H1 (cell line): Measurements from ENCODE around the gene RTKN2. TPM values are rescaled to one million over a fixed set of nuclear protein-coding genes. Genes with fewer than 3 reads are reported as not detected.

Experiments
- CTCF ChIA-PET: fragments of 300-600 bp; sonication (Branson Sonifier 250); formaldehyde crosslinking; loops from one replicate; lab custom pipeline; 2021; ENCODE audit not compliant: partially characterized antibody; lab: Charles Lee
- POLR2A ChIA-PET: fragments of 300-600 bp; sonication (Branson Sonifier 250); formaldehyde crosslinking; loops from one replicate; lab custom pipeline; 2021; ENCODE audit warnings: inconsistent platforms; ENCODE audit not compliant: partially characterized antibody; lab: Charles Lee
- DNase-seq, 2 experiments: peaks; one replicate each; pipeline versions ENCODE4 v3.0.0 to v3.0.0-alpha.2; 2010 to 2022; ENCODE audit warnings: low spot score in 2 of 2, low read depth in 1 of 2, mixed read lengths in 1 of 2
- FAIRE-seq: peaks from 2 replicates; lab custom pipeline; 2011; peaks lifted over from hg19 to GRCh38; lab: Jason Lieb, UNC
- H2AFZ ChIP-seq: 2 replicates; pipeline ENCODE4 v1.8.1; 2012; ENCODE audit warnings: low read length, inconsistent platforms
- H2AK5ac ChIP-seq: 2 replicates; pipeline ENCODE4 v1.6.1; 2013; ENCODE audit warnings: low read depth, low read length
- H2BK120ac ChIP-seq: replicated peaks from 2 replicates; pipeline ENCODE3; 2013; ENCODE audit warnings: low read depth, low read length, inconsistent platforms
- H2BK12ac ChIP-seq: 2 replicates; pipeline ENCODE4 v1.6.1; 2013; ENCODE audit warnings: low read depth, low read length
- H2BK15ac ChIP-seq: 2 replicates; pipeline ENCODE4 v1.6.1; 2013; ENCODE audit warnings: low read length
- H2BK20ac ChIP-seq: 2 replicates; pipeline ENCODE4 v1.6.1; 2013; ENCODE audit warnings: low read length
- H2BK5ac ChIP-seq: 2 replicates; pipeline ENCODE4 v1.6.1; 2013; ENCODE audit warnings: low read depth, low read length
- H3K14ac ChIP-seq: 2 replicates; pipeline ENCODE4 v1.6.1; 2013; ENCODE audit warnings: inconsistent platforms; ENCODE audit not compliant: insufficient read length
- H3K18ac ChIP-seq: 2 replicates; pipeline ENCODE4 v1.6.1; 2013; ENCODE audit warnings: low read length; ENCODE audit errors: extremely low read depth
- H3K23ac ChIP-seq: 2 replicates; pipeline ENCODE4 v1.6.1; 2013; ENCODE audit warnings: inconsistent platforms; ENCODE audit not compliant: insufficient read length
- H3K23me2 ChIP-seq: 2 replicates; pipeline ENCODE4 v1.6.1; 2013; ENCODE audit warnings: low read depth, low read length
- H3K27ac ChIP-seq: 2 replicates; pipeline ENCODE4 v1.6.1; 2011; ENCODE audit warnings: low read depth, low read length, inconsistent platforms
- H3K27me3 ChIP-seq, 4 experiments: replicated peaks in 1 of 4; 1 replicate in 1 of 4; 2 replicates in 3 of 4; pipeline versions ENCODE4 v1.6.1 to v1.8.1; 2011 to 2013; ENCODE audit warnings: low read length in 3 of 4, mild to moderate bottlenecking in 3 of 4, inconsistent platforms in 2 of 4, mixed read lengths in 2 of 4, moderate library complexity in 1 of 4; ENCODE audit not compliant: control insufficient read depth in 3 of 4, insufficient read depth in 3 of 4; ENCODE audit errors: extremely low read depth in 1 of 4
- H3K36me3 ChIP-seq, 4 experiments: 2 replicates each; pipeline versions ENCODE4 v1.6.1 to v1.8.1; 2011 to 2013; ENCODE audit warnings: mild to moderate bottlenecking in 4 of 4, low read length in 3 of 4, moderate library complexity in 2 of 4, control low read depth in 1 of 4, inconsistent platforms in 1 of 4; ENCODE audit not compliant: insufficient read depth in 4 of 4, control insufficient read depth in 2 of 4
- H3K4ac ChIP-seq: replicated peaks from 2 replicates; pipeline ENCODE3; 2013; ENCODE audit warnings: low read length, low read depth, mixed read lengths, inconsistent platforms; ENCODE audit not compliant: insufficient read length
- H3K4me1 ChIP-seq, 4 experiments: replicated peaks in 1 of 4; 1 replicate in 1 of 4; 2 replicates in 3 of 4; pipeline versions ENCODE4 v1.6.1 to v1.8.1; 2011 to 2013; ENCODE audit warnings: low read length in 3 of 4, inconsistent platforms in 2 of 4, mixed read lengths in 1 of 4; ENCODE audit not compliant: insufficient read depth in 4 of 4, control insufficient read depth in 3 of 4
- H3K4me2 ChIP-seq, 2 experiments: 2 replicates each; pipeline versions ENCODE4 v1.6.1 to v1.8.1; 2011 to 2013; ENCODE audit warnings: low read depth in 2 of 2, low read length in 2 of 2, control low read depth in 1 of 2, inconsistent platforms in 1 of 2, mild to moderate bottlenecking in 1 of 2; ENCODE audit not compliant: insufficient read depth in 1 of 2
- H3K4me3 ChIP-seq, 4 experiments: fragments of 200-600, 300-600 bp in 1 of 4; sonication (generic), shearing (Covaris generic), sonication (Bioruptor Twin) in 1 of 4; 2 replicates each; pipeline versions ENCODE4 v1.5.1 to v1.8.1; 2011 to 2016; ENCODE audit warnings: low read length in 4 of 4, low read depth in 3 of 4, control low read depth in 2 of 4, inconsistent platforms in 2 of 4, mild to moderate bottlenecking in 2 of 4, mixed read lengths in 1 of 4, moderate library complexity in 1 of 4; ENCODE audit not compliant: insufficient read depth in 2 of 4; ENCODE audit errors: extremely low read depth in 1 of 4
- H3K56ac ChIP-seq: replicated peaks from 2 replicates; pipeline ENCODE3; 2013; ENCODE audit warnings: low read depth, mild to moderate bottlenecking, mixed read lengths, low read length, inconsistent platforms; ENCODE audit not compliant: insufficient read length
- H3K79me1 ChIP-seq: 2 replicates; pipeline ENCODE4 v1.6.1; 2013; ENCODE audit warnings: low read depth, low read length, control low read depth
- H3K79me2 ChIP-seq, 2 experiments: 2 replicates each; pipeline versions ENCODE4 v1.6.1 to v1.8.1; 2012 to 2013; ENCODE audit warnings: low read length in 2 of 2, mild to moderate bottlenecking in 2 of 2, inconsistent platforms in 1 of 2; ENCODE audit not compliant: insufficient read depth in 2 of 2, control insufficient read depth in 1 of 2
- H3K9ac ChIP-seq, 4 experiments: replicated peaks in 1 of 4; 1 replicate in 1 of 4; 2 replicates in 3 of 4; pipeline versions ENCODE4 v1.6.1 to v1.8.1; 2011 to 2013; ENCODE audit warnings: low read depth in 3 of 4, low read length in 3 of 4, control low read depth in 2 of 4, mild to moderate bottlenecking in 2 of 4, moderate library complexity in 2 of 4, inconsistent platforms in 1 of 4; ENCODE audit errors: extremely low read depth in 1 of 4
- H3K9me3 ChIP-seq, 2 experiments: 2 replicates each; pipeline versions ENCODE4 v1.6.1 to v1.8.1; 2012 to 2013; ENCODE audit warnings: mild to moderate bottlenecking in 2 of 2, moderate library complexity in 2 of 2, control low read depth in 1 of 2, inconsistent platforms in 1 of 2, low read depth in 1 of 2, low read length in 1 of 2, mixed read lengths in 1 of 2; ENCODE audit not compliant: insufficient read depth in 2 of 2
- H4K20me1 ChIP-seq, 2 experiments: replicated peaks in 1 of 2; 2 replicates each; pipeline versions ENCODE3 to v1.8.1; 2011 to 2013; ENCODE audit warnings: inconsistent platforms in 2 of 2, low read length in 2 of 2, mild to moderate bottlenecking in 1 of 2; ENCODE audit not compliant: insufficient read depth in 2 of 2, control insufficient read depth in 1 of 2
- H4K5ac ChIP-seq: 2 replicates; pipeline ENCODE4 v1.6.1; 2013; ENCODE audit warnings: low read length, low read depth, mixed read lengths, inconsistent platforms; ENCODE audit not compliant: insufficient read length
- H4K8ac ChIP-seq: 2 replicates; pipeline ENCODE4 v1.8.0; 2013; ENCODE audit warnings: mild to moderate bottlenecking, moderate library complexity, low read length, inconsistent platforms; ENCODE audit not compliant: insufficient read depth; ENCODE audit errors: extremely low read depth
- H4K91ac ChIP-seq: replicated peaks from 2 replicates; pipeline ENCODE3; 2013; ENCODE audit warnings: low read length, mixed read lengths, inconsistent platforms; ENCODE audit not compliant: insufficient read length
- POLR2AphosphoS5 ChIP-seq: IDR thresholded peaks from 2 replicates; pipeline ENCODE4 v1.6.1; 2011; ENCODE audit warnings: low read depth, low read length
- RNF2 ChIP-seq: fragments of 200-900, 300-1000 bp; sonication (generic); IDR thresholded peaks from 2 replicates; pipeline ENCODE4 v1.7.1; 2016; ENCODE audit warnings: borderline replicate concordance, low read depth, mild to moderate bottlenecking, antibody characterized with exemption, low read length; ENCODE audit not compliant: poor library complexity, severe bottlenecking; ENCODE audit errors: missing control alignments
- SIN3A ChIP-seq, 2 experiments: IDR thresholded peaks in 1 of 2; conservative IDR thresholded peaks in 1 of 2; 2 replicates each; pipeline ENCODE4 v1.6.1; 2011 to 2012; ENCODE audit warnings: low read length in 2 of 2, improper control_type of control experiment in 1 of 2, low read depth in 1 of 2, mild to moderate bottlenecking in 1 of 2
- WGBS, 2 experiments: shearing (Covaris generic) in 1 of 2; methylation state at CpG; one replicate each; pipeline versions ENCODE4 v1.1.6 to v1.1.7; 2013 to 2015; ENCODE audit warnings: low lambda C conversion rate in 2 of 2, mixed read lengths in 2 of 2, inconsistent platforms in 1 of 2, low coverage in 1 of 2, missing lambda C conversion rate in 1 of 2; ENCODE audit not compliant: insufficient replicate concordance in 2 of 2, insufficient coverage in 1 of 2, insufficient read length in 1 of 2; ENCODE audit errors: extremely low coverage in 1 of 2, missing lambda C conversion rate in 1 of 2; 5-methylcytosine and 5-hydroxymethylcytosine counted together
- polyA plus RNA-seq, 7 experiments: library from polyadenylated mRNA; depleted of rRNA in 3 of 7; stranded (reverse) in 5 of 7; unstranded in 2 of 7; fragments of >200 nt in 5 of 7; fragments of 200-250 nt in 2 of 7; gene quantifications; 1 replicate in 5 of 7; 2 replicates in 1 of 7; 4 replicates in 1 of 7; pipeline versions ENCODE4 v1.2.1 to v1.2.3, GENCODE V29; 2011 to 2013; ENCODE audit warnings: missing spikeins in 2 of 7, mixed read lengths in 2 of 7
- total RNA-seq: library from RNA; stranded (reverse); fragmentation: NEBNext Ultra II Directional; extraction: Animal tissue kit (Norgen Biotek cat#: 25700); gene quantifications from 2 replicates; pipeline ENCODE4 v1.2.1, GENCODE V29; 2021

The RTKN2 gene
- total and polyA plus RNA-seq, 2 of the 8 experiments (the other 6 are each of a cell fraction or from before 2014, with no cell fraction given): 5.1 to 24.6 TPM

DNA sequence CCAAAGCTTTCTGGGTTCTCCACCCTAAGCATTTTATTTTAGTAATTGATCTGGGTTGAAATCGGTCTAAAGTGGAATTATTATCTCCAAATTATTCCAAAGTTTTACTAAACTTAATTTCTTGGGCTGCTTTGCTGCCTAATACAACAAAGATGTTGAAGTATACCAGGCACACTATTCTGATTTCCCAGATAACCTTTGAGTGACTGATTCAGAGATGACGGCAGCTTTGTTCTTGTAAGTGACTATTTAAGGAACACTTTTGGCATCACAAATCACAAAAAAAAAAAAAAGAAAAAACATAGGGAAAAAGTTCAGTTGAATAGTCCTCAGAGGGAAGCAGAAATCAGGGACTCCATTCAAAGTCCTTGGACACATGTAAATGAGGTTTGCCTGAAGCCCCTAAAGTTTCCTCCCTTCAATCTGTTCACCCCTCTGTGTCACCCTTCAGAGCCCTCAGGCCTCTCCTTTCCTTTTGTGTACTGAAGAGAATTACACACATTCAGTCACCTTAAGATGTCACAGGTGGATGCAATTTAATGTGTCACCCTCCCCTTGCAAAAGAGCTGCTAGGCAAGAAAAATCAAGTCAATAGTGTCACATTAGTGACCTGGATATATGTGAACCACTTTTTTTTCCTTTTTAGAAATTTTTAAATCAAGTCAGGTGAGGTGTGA lies 81.5 kb downstream of the RTKN2 start:
- no peak overlapping the region for H4K91ac ChIP-seq
- H3K23me2 ChIP-seq: no peaks in the 10 kb centered on the region
- H2BK12ac ChIP-seq: no peak overlapping the region
- no peak overlapping the region for H2BK120ac ChIP-seq
- no peaks in the 10 kb centered on the region; a peak in 1 of 4 replicates for H3K9me3 ChIP-seq
- no peak overlapping the region for H4K8ac ChIP-seq
- no peaks in the 10 kb centered on the region for H3K79me1 ChIP-seq
- no peak overlapping the region for H3K14ac ChIP-seq
- ChIA-PET POLR2A (no interaction called here), CTCF (interaction anchor here (1.0 to 1.7 kb wide), 2 partner anchors 10 to 78 kb away, joined by 3 to 4 read pairs; no protein-coding TSS in a partner anchor)
- no peak overlapping the region for H3K9ac ChIP-seq
- no peak overlapping the region for H2AK5ac ChIP-seq
- H4K5ac ChIP-seq: no peak overlapping the region
- H2BK15ac ChIP-seq: no peak overlapping the region
- H3K18ac ChIP-seq: no peak overlapping the region
- TF ChIP-seq RNF2 (no peak), SIN3A (conservative IDR thresholded peaks at IDR 0.05 in 1 of 2, IDR thresholded peaks at IDR 0.05 in 1 of 2; ENCODE audit: low read depth in 1 of 2, low read length in 2 of 2) (no peak), POLR2AphosphoS5 (no peak)
- DNase-seq (no peak), FAIRE-seq (no peak)
- H3K4me3 ChIP-seq: no peak overlapping the region
- H2BK5ac ChIP-seq: no peak overlapping the region
- H3K4me2 ChIP-seq: no peak overlapping the region
- no peak overlapping the region for H3K56ac ChIP-seq
- H3K4ac ChIP-seq: no peak overlapping the region
- no peak overlapping the region for H3K27ac ChIP-seq
- no peak overlapping the region for H2AFZ ChIP-seq
- H3K23ac ChIP-seq: no peak overlapping the region
- no peak overlapping the region for H2BK20ac ChIP-seq
- no peaks in the 10 kb centered on the region for H3K79me2 ChIP-seq
- H4K20me1 ChIP-seq: no peaks in the 10 kb centered on the region
- no peaks in the 10 kb centered on the region for H3K36me3 ChIP-seq
- no peaks in the 10 kb centered on the region for H3K27me3 ChIP-seq
- H3K4me1 ChIP-seq: 0 out of 7 replicates have a peak, but pooled peaks cover 0 to 2% (median 0%) of the 10 kb centered on the region in 4 experiments
- 95% methylated on average over 2 of the region's 2 CpGs; no CpG with 5 or more reads in 1 of the 2 experiments for WGBS, 2 experiments
